ENCODE results near the gene UBE2D4.

UBE2D4 gene

GRCh38 chr7:43926798-43927123 lies 525 bp downstream of the UBE2D4 start:
- TF ChIP-seq L3MBTL2 (conservative IDR thresholded peaks at IDR 0.05): peak; percentile 57
- TF ChIP-seq NFRKB (IDR thresholded peaks at IDR 0.05): no peak
- ChIA-PET POLR2A (interaction anchor here (0.5 to 1.7 kb wide), 9 partner anchors 12 to 58 kb away, joined by 3 to 7 read pairs (median 5); partner anchors contain the start of genes MRPS24 and URGCP), CTCF (no interaction called here)
- no peak for DNase-seq (ENCODE audit: extremely low spot score)

- CTCF ChIA-PET: no interaction called here
- DNase-seq (ENCODE audit: extremely low spot score): no peak
- TF ChIP-seq ELF4 (IDR thresholded peaks at IDR 0.05) (no peak), BHLHE40 (IDR thresholded peaks at IDR 0.05; ENCODE audit: borderline replicate concordance) (no peak), NFRKB (IDR thresholded peaks at IDR 0.05) (no peak), SUZ12 (IDR thresholded peaks at IDR 0.05) (no peak), FOXK2 (IDR thresholded peaks at IDR 0.05) (no peak), FOXA1 (IDR thresholded peaks at IDR 0.05) (no peak), LEF1 (IDR thresholded peaks at IDR 0.05; ENCODE audit: borderline replicate concordance) (no peak), FOXM1 (IDR thresholded peaks at IDR 0.05; ENCODE audit: borderline replicate concordance) (no peak), ARNT (IDR thresholded peaks at IDR 0.05) (no peak), ZNF384 (IDR thresholded peaks at IDR 0.05) (no peak), CTBP1 (IDR thresholded peaks at IDR 0.05; ENCODE audit: borderline replicate concordance) (no peak), PKNOX1 (IDR thresholded peaks at IDR 0.05) (no peak)
- POLR2A ChIA-PET: interaction anchor here (1.2 kb wide), 1 partner anchor 13 kb away, joined by 3 read pairs; no protein-coding TSS in a partner anchor
These were observed 1.6 kb downstream of the UBE2D4 start for GRCh38 chr7:43927810-43928209.

- DNase-seq (ENCODE audit: extremely low spot score): no peak
- POLR2A ChIA-PET: no interaction called here
- TF ChIP-seq ZNF384 (IDR thresholded peaks at IDR 0.05) (no peak), FOXM1 (IDR thresholded peaks at IDR 0.05; ENCODE audit: borderline replicate concordance) (no peak), SP1 (IDR thresholded peaks at IDR 0.05) (no peak), FOXA1 (IDR thresholded peaks at IDR 0.05) (no peak), LEF1 (IDR thresholded peaks at IDR 0.05; ENCODE audit: borderline replicate concordance) (no peak), L3MBTL2 (conservative IDR thresholded peaks at IDR 0.05) (no peak), TARDBP (IDR thresholded peaks at IDR 0.05) (no peak), SUZ12 (IDR thresholded peaks at IDR 0.05) (no peak), BHLHE40 (IDR thresholded peaks at IDR 0.05; ENCODE audit: borderline replicate concordance) (no peak), HDGF (IDR thresholded peaks at IDR 0.05; ENCODE audit: borderline replicate concordance) (no peak)
These were observed 3.6 kb downstream of the UBE2D4 start for GRCh38 chr7:43929529-43930457.

GRCh38 chr7:43931346-43931745 lies 5.1 kb downstream of the UBE2D4 start:
- no peak for DNase-seq (ENCODE audit: extremely low spot score)
- POLR2A ChIA-PET: no interaction called here
- TF ChIP-seq ARNT (IDR thresholded peaks at IDR 0.05): no peak
- no peak for TF ChIP-seq ZNF384 (IDR thresholded peaks at IDR 0.05)
- CTCF ChIA-PET: no interaction called here

More at GRCh38 chr7:43929529-43930457, 3.6 kb downstream of the UBE2D4 start:
- CTCF ChIA-PET: no interaction called here

GRCh38 chr7:43933902-43934560 lies 7.8 kb downstream of the UBE2D4 start:
- TF ChIP-seq SP1 (IDR thresholded peaks at IDR 0.05): no peak
- TF ChIP-seq ELF4 (IDR thresholded peaks at IDR 0.05): no peak
- TF ChIP-seq NFRKB (IDR thresholded peaks at IDR 0.05): no peak
- TF ChIP-seq FOXM1 (IDR thresholded peaks at IDR 0.05; ENCODE audit: borderline replicate concordance): no peak
- TF ChIP-seq FOXA1 (IDR thresholded peaks at IDR 0.05): no peak
- TF ChIP-seq CTBP1 (IDR thresholded peaks at IDR 0.05; ENCODE audit: borderline replicate concordance): no peak
- no peak for TF ChIP-seq ARNT (IDR thresholded peaks at IDR 0.05)
- no peak for TF ChIP-seq ZNF384 (IDR thresholded peaks at IDR 0.05)
- no peak for TF ChIP-seq LEF1 (IDR thresholded peaks at IDR 0.05; ENCODE audit: borderline replicate concordance)
- TF ChIP-seq TARDBP (IDR thresholded peaks at IDR 0.05): no peak
- no peak for TF ChIP-seq PKNOX1 (IDR thresholded peaks at IDR 0.05)
- TF ChIP-seq FOXK2 (IDR thresholded peaks at IDR 0.05): no peak
- TF ChIP-seq BHLHE40 (IDR thresholded peaks at IDR 0.05; ENCODE audit: borderline replicate concordance): no peak
- TF ChIP-seq SUZ12 (IDR thresholded peaks at IDR 0.05): no peak
- CTCF ChIA-PET: no interaction called here
- no peak for DNase-seq (ENCODE audit: extremely low spot score)
- POLR2A ChIA-PET: no interaction called here

- ChIA-PET CTCF (no interaction called here), POLR2A (no interaction called here)
- TF ChIP-seq ARNT (IDR thresholded peaks at IDR 0.05) (no peak), PKNOX1 (IDR thresholded peaks at IDR 0.05) (no peak), TARDBP (IDR thresholded peaks at IDR 0.05) (no peak), CTBP1 (IDR thresholded peaks at IDR 0.05; ENCODE audit: borderline replicate concordance) (no peak), FOXA1 (IDR thresholded peaks at IDR 0.05) (no peak), FOXM1 (IDR thresholded peaks at IDR 0.05; ENCODE audit: borderline replicate concordance) (no peak), ELF4 (IDR thresholded peaks at IDR 0.05) (no peak), SUZ12 (IDR thresholded peaks at IDR 0.05) (no peak), BHLHE40 (IDR thresholded peaks at IDR 0.05; ENCODE audit: borderline replicate concordance) (no peak), HDGF (IDR thresholded peaks at IDR 0.05; ENCODE audit: borderline replicate concordance) (no peak), LEF1 (IDR thresholded peaks at IDR 0.05; ENCODE audit: borderline replicate concordance) (no peak), FOXK2 (IDR thresholded peaks at IDR 0.05) (no peak), NFRKB (IDR thresholded peaks at IDR 0.05) (no peak), L3MBTL2 (conservative IDR thresholded peaks at IDR 0.05) (no peak), ZNF384 (IDR thresholded peaks at IDR 0.05) (no peak), SP1 (IDR thresholded peaks at IDR 0.05) (no peak)
- DNase-seq (ENCODE audit: extremely low spot score): no peak
These were observed 11.2 kb downstream of the UBE2D4 start for GRCh38 chr7:43937444-43937843.
